Stimulated activated CD8-positive, alpha-beta memory T cell treated with anti-CD3 and anti-CD28 coated beads, Interleukin-4, amount 100 ng/mL, for 48 hours (primary cell): ENCODE measurements around the gene CHMP4B.

Experiments used
- DNase-seq: peaks from one replicate; pipeline ENCODE4 v3.0.0-alpha.2; 2020

Gene CHMP4B

GRCh38 chr20:33810885-33811775 lies at the start of gene CHMP4B:
Gene CHMP4B, plus strand, starts transcription at chr20:33811348. Its CDS starts 121 bp downstream, at chr20:33811469.
- DNase-seq = peak; percentile 98

- no peak for DNase-seq
Observed at GRCh38 chr20:33761698-33762250, 49.4 kb upstream of the CHMP4B start.

- DNase-seq = no peak
Observed at GRCh38 chr20:33765099-33765498, 46.0 kb upstream of the CHMP4B start.

GRCh38 chr20:33765592-33765991 lies 45.6 kb upstream of the CHMP4B start:
- DNase-seq = no peak

GRCh38 chr20:33766686-33767085 lies 44.5 kb upstream of the CHMP4B start:
- no peak for DNase-seq

GRCh38 chr20:33767777-33768138 lies 43.4 kb upstream of the CHMP4B start:
- DNase-seq = no peak

GRCh38 chr20:33769043-33769442 lies 42.1 kb upstream of the CHMP4B start:
- no peak for DNase-seq

- no peak for DNase-seq
Observed at GRCh38 chr20:33770005-33770404, 41.1 kb upstream of the CHMP4B start.

GRCh38 chr20:33771938-33772337 lies 39.2 kb upstream of the CHMP4B start:
- DNase-seq = no peak

- no peak for DNase-seq
Observed at GRCh38 chr20:33772439-33772838, 38.7 kb upstream of the CHMP4B start.

- DNase-seq = peak; percentile 38
Observed at GRCh38 chr20:33773412-33774089, 37.6 kb upstream of the CHMP4B start.

- DNase-seq = no peak
Observed at GRCh38 chr20:33777816-33778215, 33.3 kb upstream of the CHMP4B start.

GRCh38 chr20:33781133-33781532 lies 30.0 kb upstream of the CHMP4B start:
- DNase-seq = no peak

GRCh38 chr20:33781945-33782344 lies 29.2 kb upstream of the CHMP4B start:
- no peak for DNase-seq

- DNase-seq = no peak
Observed at GRCh38 chr20:33783256-33783655, 27.9 kb upstream of the CHMP4B start.

- DNase-seq = no peak
Observed at GRCh38 chr20:33783818-33784217, 27.3 kb upstream of the CHMP4B start.

GRCh38 chr20:33784225-33784624 lies 26.9 kb upstream of the CHMP4B start:
- no peak for DNase-seq

- DNase-seq = no peak
Observed at GRCh38 chr20:33785503-33785902, 25.6 kb upstream of the CHMP4B start.

GRCh38 chr20:33787253-33787891 lies 23.8 kb upstream of the CHMP4B start:
- no peak for DNase-seq

- no peak for DNase-seq
Observed at GRCh38 chr20:33788351-33789049, 22.6 kb upstream of the CHMP4B start.

- DNase-seq = no peak
Observed at GRCh38 chr20:33789109-33789857, 21.9 kb upstream of the CHMP4B start.

GRCh38 chr20:33789858-33790182 lies 21.3 kb upstream of the CHMP4B start:
- no peak for DNase-seq
